Endothelial cell of umbilical vein (primary cell): ENCODE data around the gene TLR8. TPM values are rescaled to one million over a fixed set of nuclear protein-coding genes. Genes with fewer than 3 reads are reported as not detected.

Experiments used
- BruUV-seq: library from RNA; stranded (reverse); fragments of 400-500 nt; replicated peaks from 2 replicates; lab custom pipeline; 2021; lab: Mats Ljungman, UMichigan
- CTCF ChIA-PET: fragments of 300-600, 350-600 bp; sonication (Branson Sonifier 250); formaldehyde crosslinking; loops from one replicate; lab custom pipeline; 2021; ENCODE audit warnings: antibody characterized with exemption, inconsistent platforms; lab: Charles Lee
- POLR2A ChIA-PET: fragments of 300-600, 350-600 bp; sonication (Branson Sonifier 250); formaldehyde crosslinking; loops from one replicate; lab custom pipeline; 2021; ENCODE audit warnings: antibody characterized with exemption, inconsistent platforms; lab: Charles Lee
- DNase-seq: peaks from one replicate; pipeline ENCODE4 v3.0.0-alpha.2; 2011; ENCODE audit warnings: low read depth, low spot score
- FAIRE-seq: peaks from 2 replicates; lab custom pipeline; 2011; peaks lifted over from hg19 to GRCh38; lab: Jason Lieb, UNC
- H2AFZ ChIP-seq: 2 replicates; pipeline ENCODE4 v1.6.0; 2012; ENCODE audit warnings: low read depth, low read length, control low read depth, inconsistent platforms
- H3K27ac ChIP-seq: 2 replicates; pipeline ENCODE4 v1.5.1; 2011; ENCODE audit warnings: low read depth, mild to moderate bottlenecking, control low read depth, low read length, moderate library complexity; ENCODE audit not compliant: insufficient read depth
- H3K27me3 ChIP-seq, 2 experiments: 2 replicates each; pipeline versions ENCODE4 v1.6.0 to v1.6.1; 2011; ENCODE audit warnings: low read length in 2 of 2, mixed read lengths in 1 of 2; ENCODE audit not compliant: control insufficient read depth in 2 of 2, insufficient read depth in 2 of 2
- H3K36me3 ChIP-seq, 2 experiments: 2 replicates in 1 of 2; 3 replicates in 1 of 2; pipeline ENCODE4 v1.5.1; 2011; ENCODE audit warnings: low read length in 2 of 2, mild to moderate bottlenecking in 1 of 2, moderate library complexity in 1 of 2; ENCODE audit not compliant: control insufficient read depth in 2 of 2, insufficient read depth in 2 of 2; ENCODE audit errors: extremely low read depth in 1 of 2
- H3K4me1 ChIP-seq: 3 replicates; pipeline ENCODE4 v1.5.1; 2011; ENCODE audit warnings: mild to moderate bottlenecking, low read length; ENCODE audit not compliant: control insufficient read depth, insufficient read depth; ENCODE audit errors: extremely low read depth
- H3K4me2 ChIP-seq: 2 replicates; pipeline ENCODE4 v1.6.1; 2011; ENCODE audit warnings: low read length, control low read depth, mixed read lengths; ENCODE audit not compliant: insufficient read depth
- H3K4me3 ChIP-seq, 3 experiments: fragments of 200-600 bp in 1 of 3; sonication (generic), shearing (Covaris generic) in 1 of 3; replicated peaks in 1 of 3; 2 replicates each; pipeline ENCODE4 v1.5.1; 2011 to 2016; ENCODE audit warnings: control low read depth in 3 of 3, low read length in 3 of 3, mild to moderate bottlenecking in 2 of 3, inconsistent platforms in 1 of 3, low read depth in 1 of 3, moderate library complexity in 1 of 3; ENCODE audit not compliant: insufficient read depth in 1 of 3
- H3K79me2 ChIP-seq: 2 replicates; pipeline ENCODE4 v1.6.0; 2012; ENCODE audit warnings: low read length, inconsistent platforms; ENCODE audit not compliant: control insufficient read depth, insufficient read depth
- H3K9ac ChIP-seq: replicated peaks from 2 replicates; pipeline ENCODE3; 2011; ENCODE audit warnings: low read length, control low read depth; ENCODE audit not compliant: insufficient read depth; ENCODE audit errors: extremely low read depth
- H3K9me1 ChIP-seq: replicated peaks from 3 replicates; pipeline ENCODE4 v1.6.0; 2011; ENCODE audit warnings: mild to moderate bottlenecking, low read length; ENCODE audit not compliant: control insufficient read depth, insufficient read depth; ENCODE audit errors: extremely low read depth
- H3K9me3 ChIP-seq: replicated peaks from 2 replicates; pipeline ENCODE4 v1.5.1; 2012; ENCODE audit warnings: low read length, inconsistent platforms; ENCODE audit not compliant: control insufficient read depth, insufficient read depth
- H4K20me1 ChIP-seq: replicated peaks from 2 replicates; pipeline ENCODE3; 2011; ENCODE audit warnings: mild to moderate bottlenecking, low read length; ENCODE audit not compliant: control insufficient read depth, insufficient read depth; ENCODE audit errors: extremely low read depth
- EZH2 ChIP-seq: IDR thresholded peaks from 2 replicates; pipeline ENCODE4 v1.6.1; 2012; ENCODE audit warnings: borderline replicate concordance, low read depth, mild to moderate bottlenecking, moderate library complexity, low read length, inconsistent platforms; ENCODE audit not compliant: severe bottlenecking
- FOS ChIP-seq: IDR thresholded peaks from 2 replicates; pipeline ENCODE4 v1.6.1; 2011; ENCODE audit warnings: mild to moderate bottlenecking, low read length, moderate library complexity, borderline replicate concordance; ENCODE audit not compliant: insufficient read depth
- GATA2 ChIP-seq: IDR thresholded peaks from 2 replicates; pipeline ENCODE4 v1.7.0; 2011; ENCODE audit warnings: low read depth, mild to moderate bottlenecking, moderate library complexity, mixed read lengths, low read length; ENCODE audit not compliant: insufficient read length, insufficient read depth
- JUN ChIP-seq: IDR thresholded peaks from 2 replicates; pipeline ENCODE4 v1.6.1; 2011; ENCODE audit warnings: borderline replicate concordance, low read depth; ENCODE audit not compliant: insufficient read length, insufficient read depth
- MYC ChIP-seq: IDR thresholded peaks from one replicate; pipeline ENCODE4 v1.6.1; 2011; ENCODE audit warnings: mild to moderate bottlenecking, low read depth, low read length
- POLR2A ChIP-seq: IDR thresholded peaks from 2 replicates; pipeline ENCODE4 v1.6.1; 2012; ENCODE audit warnings: low read depth, mild to moderate bottlenecking, control low read depth, low read length
- POLR2AphosphoS5 ChIP-seq: IDR thresholded peaks from 2 replicates; pipeline ENCODE4 v1.6.1; 2012; ENCODE audit warnings: low read depth, mild to moderate bottlenecking, control low read depth, low read length, moderate library complexity; ENCODE audit not compliant: insufficient read depth
- dilution Hi-C: fragments of 300-500 bp; cut with MboI; formaldehyde crosslinking; loops from one replicate; pipeline ENCODE4 v1.15.0; 2019; ENCODE audit warnings: low sequenced_read_pairs; ENCODE audit not compliant: extremely low pct_ligation_motif_present
- intact Hi-C: fragments of 100-400 bp; cut with micrococcal nuclease; formaldehyde crosslinking; loops from one replicate; pipeline ENCODE4 v1.10.0; 2022
- polyA plus RNA-seq, 4 experiments: library from polyadenylated mRNA; depleted of rRNA in 3 of 4; stranded (reverse) in 3 of 4; unstranded in 1 of 4; fragments of >200 nt; gene quantifications; 2 replicates each; pipeline versions ENCODE4 v1.2.1 to v1.2.3, GENCODE V29; 2011 to 2012; ENCODE audit warnings: missing spikeins in 1 of 4
- total RNA-seq: library from RNA; stranded (reverse); gene quantifications from 2 replicates; pipeline ENCODE4 v1.2.3, GENCODE V29; 2021
- TF ChIP-seq, protein P1 (sequence below): IDR thresholded peaks from 2 replicates; pipeline ENCODE4 v1.6.1; 2011; ENCODE audit not compliant: insufficient read depth, insufficient read length
- TF ChIP-seq, protein P2 (sequence below), 2 donors: IDR thresholded peaks; 1 replicate in 1 of 2; 2 replicates in 1 of 2; pipeline ENCODE4 v1.5.1; 2011; ENCODE audit warnings: low read length in 2 of 2, mild to moderate bottlenecking in 2 of 2, moderate library complexity in 2 of 2, control low read depth in 1 of 2, inconsistent platforms in 1 of 2, low read depth in 1 of 2; ENCODE audit not compliant: insufficient read depth in 1 of 2; ENCODE audit errors: extremely low read depth in 1 of 2

The TLR8 gene
- total and polyA plus RNA-seq, 2 donors (not counting 3 experiments of a cell fraction or from before 2014, with no cell fraction given), result not detected

DNA sequence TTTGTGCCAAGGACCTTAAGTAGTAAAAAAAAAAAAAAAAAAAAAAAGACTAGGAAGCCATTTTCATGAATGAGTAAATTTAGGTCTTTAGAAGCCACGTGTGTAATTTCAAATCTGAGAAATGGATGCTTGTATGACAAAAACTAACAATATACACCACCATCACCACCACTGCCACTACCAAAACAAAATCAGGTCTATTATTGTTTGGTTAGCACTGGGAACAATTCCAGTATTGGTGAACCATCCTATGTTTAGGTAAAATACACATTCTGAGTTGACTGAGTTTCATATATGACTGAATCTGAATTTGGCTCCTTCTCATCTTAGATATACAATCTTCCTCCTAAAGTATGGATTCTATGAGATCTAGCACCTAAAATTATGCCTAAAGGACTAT, 59.7 kb downstream of the TLR8 start:
- Histone ChIP-seq H3K9ac (no peak overlapping the region), H4K20me1 (no peaks in the 10 kb centered on the region), H3K9me1 (no peaks in the 10 kb centered on the region), H2AFZ (no peak overlapping the region), H3K4me1 (peaks cover 17% of the 10 kb centered on the region), H3K9me3 (no peaks in the 10 kb centered on the region), H3K27me3 (no peaks in the 10 kb centered on the region), H3K4me3 (no peak overlapping the region), H3K79me2 (no peaks in the 10 kb centered on the region), H3K27ac (no peak overlapping the region), H3K4me2 (no peak overlapping the region), H3K36me3 (no peaks in the 10 kb centered on the region)
- ChIA-PET POLR2A (no interaction called here), CTCF (interaction anchor here (1.6 kb wide), 1 partner anchor 19 kb away, joined by 9 read pairs; no protein-coding TSS in a partner anchor)
- FAIRE-seq (no peak), DNase-seq (no peak)
- intact Hi-C loops (no loop called here), dilution Hi-C loops (no loop called here)
- TF ChIP-seq MYC (no peak), GATA2 (no peak), JUN (no peak), POLR2AphosphoS5 (no peak), FOS (no peak), EZH2 (no peak), POLR2A (no peak)
- TF ChIP-seq, protein P1, sequence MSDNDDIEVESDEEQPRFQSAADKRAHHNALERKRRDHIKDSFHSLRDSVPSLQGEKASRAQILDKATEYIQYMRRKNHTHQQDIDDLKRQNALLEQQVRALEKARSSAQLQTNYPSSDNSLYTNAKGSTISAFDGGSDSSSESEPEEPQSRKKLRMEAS, result no peak
- TF ChIP-seq, protein P2, sequence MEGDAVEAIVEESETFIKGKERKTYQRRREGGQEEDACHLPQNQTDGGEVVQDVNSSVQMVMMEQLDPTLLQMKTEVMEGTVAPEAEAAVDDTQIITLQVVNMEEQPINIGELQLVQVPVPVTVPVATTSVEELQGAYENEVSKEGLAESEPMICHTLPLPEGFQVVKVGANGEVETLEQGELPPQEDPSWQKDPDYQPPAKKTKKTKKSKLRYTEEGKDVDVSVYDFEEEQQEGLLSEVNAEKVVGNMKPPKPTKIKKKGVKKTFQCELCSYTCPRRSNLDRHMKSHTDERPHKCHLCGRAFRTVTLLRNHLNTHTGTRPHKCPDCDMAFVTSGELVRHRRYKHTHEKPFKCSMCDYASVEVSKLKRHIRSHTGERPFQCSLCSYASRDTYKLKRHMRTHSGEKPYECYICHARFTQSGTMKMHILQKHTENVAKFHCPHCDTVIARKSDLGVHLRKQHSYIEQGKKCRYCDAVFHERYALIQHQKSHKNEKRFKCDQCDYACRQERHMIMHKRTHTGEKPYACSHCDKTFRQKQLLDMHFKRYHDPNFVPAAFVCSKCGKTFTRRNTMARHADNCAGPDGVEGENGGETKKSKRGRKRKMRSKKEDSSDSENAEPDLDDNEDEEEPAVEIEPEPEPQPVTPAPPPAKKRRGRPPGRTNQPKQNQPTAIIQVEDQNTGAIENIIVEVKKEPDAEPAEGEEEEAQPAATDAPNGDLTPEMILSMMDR (IDR thresholded peaks at IDR 0.05; ENCODE audit: extremely low read depth in 1 of 2, insufficient read depth in 1 of 2, low read depth in 1 of 2, low read length in 2 of 2), result no peak
- no TSS peak for BruUV-seq
